Upper lobe of left lung (tissue), 6 donors: ENCODE measurements around the gene ADAM17. TPM values are rescaled to one million over a fixed set of nuclear protein-coding genes. Genes with fewer than 3 reads are reported as not detected.

Experiments used
- ATAC-seq, 2 donors: fragments of 200-7000 bp; cut with Tn5 transposase; one replicate each; pipeline ENCODE4 v1.9.1; 2022; ENCODE audit warnings: mild to moderate bottlenecking in 2 of 2, moderate library complexity in 2 of 2; ENCODE audit not compliant: low FRiP score in 2 of 2
- DNase-seq, 2 donors: peaks; one replicate each; pipeline ENCODE4 v3.0.0-alpha.2; 2019 to 2020
- H3K27ac ChIP-seq, 4 donors: fragments of 200-600 bp; sonication (generic); one replicate each; pipeline ENCODE4 v1.5.1; 2016 to 2019
- H3K27me3 ChIP-seq, 4 donors: fragments of 200-600 bp; sonication (generic); one replicate each; pipeline ENCODE4 v1.5.1; 2017 to 2019
- H3K36me3 ChIP-seq, 4 donors: fragments of 200-600 bp; sonication (generic); one replicate each; pipeline ENCODE4 v1.5.1; 2016 to 2019
- H3K4me1 ChIP-seq, 4 donors: fragments of 200-600 bp; sonication (generic); one replicate each; pipeline ENCODE4 v1.5.1; 2018 to 2019
- H3K4me3 ChIP-seq, 4 donors: fragments of 200-600 bp; sonication (generic); one replicate each; pipeline ENCODE4 v1.5.1; 2017 to 2019; ENCODE audit warnings: mild to moderate bottlenecking in 2 of 4, moderate library complexity in 1 of 4
- H3K9me3 ChIP-seq, 4 donors: fragments of 200-600 bp; sonication (generic); one replicate each; pipeline ENCODE4 v1.5.1; 2018 to 2019
- EP300 ChIP-seq, 4 donors: sonication (generic); formaldehyde crosslinking; IDR thresholded peaks; one replicate each; pipeline ENCODE4 v1.5.1; 2017; ENCODE audit warnings: antibody characterized with exemption in 4 of 4, control low read depth in 2 of 4
- POLR2A ChIP-seq, 4 donors: fragments of 450-650 bp; IDR thresholded peaks; one replicate each; pipeline ENCODE4 v1.5.1; 2016 to 2017; ENCODE audit warnings: antibody characterized with exemption in 4 of 4, mild to moderate bottlenecking in 2 of 4
- POLR2AphosphoS5 ChIP-seq, 2 donors: sonication (generic); formaldehyde crosslinking; IDR thresholded peaks; one replicate each; pipeline ENCODE4 v1.5.1; 2017; ENCODE audit warnings: antibody characterized with exemption in 2 of 2
- WGBS, 2 donors: methylation state at CpG; one replicate each; pipeline ENCODE4 v1.1.5; 2017 to 2018; 5-methylcytosine and 5-hydroxymethylcytosine counted together
- total RNA-seq, 6 donors: library from RNA; depleted of rRNA in 4 of 6; stranded (reverse); fragments of >200 nt in 4 of 6; gene quantifications; one replicate each; pipeline versions ENCODE4 v1.1.0 to v1.2.1, GENCODE V29; 2016 to 2021
- TF ChIP-seq, protein P1 (sequence below), 6 experiments: fragments of 450-650 bp in 4 of 6; fragments of 200-600 bp in 2 of 6; sonication (generic) in 2 of 6; IDR thresholded peaks; one replicate each; pipeline ENCODE4 v1.5.1; 2016 to 2019; ENCODE audit warnings: antibody characterized with exemption in 6 of 6
- donor health status: DM: no; HTN: no; CAD: no; lungs with moderate emphysema.
- donor health status: DM: no; HTN: yes; CAD: no; lungs with severe emphysema.

Gene ADAM17
- total RNA-seq, 6 donors from 2014 or later = 59.7 to 71.0 (median 66.3) TPM

GRCh38 chr2:9573013-9573720, 17.5 kb upstream of the ADAM17 start:
- Histone ChIP-seq H3K4me1 (peaks cover 0 to 5% (median 1%) of the 10 kb centered on the region in 4 donors), H3K36me3 (no peaks in the 10 kb centered on the region), H3K4me3 (no peak overlapping the region), H3K27me3 (no peaks in the 10 kb centered on the region), H3K9me3 (no peaks in the 10 kb centered on the region), H3K27ac (peak overlapping the region in 1 of 4 donors; percentile 67)
- DNase-seq = no peak
- WGBS, 2 donors = 95 to 100% methylated on average over 1 of the region's 1 CpG
- ATAC-seq = no peak
- no peak for TF ChIP-seq POLR2AphosphoS5 (IDR thresholded peaks at IDR 0.05)
- TF ChIP-seq POLR2A (IDR thresholded peaks at IDR 0.05) = no peak
- no peak for TF ChIP-seq EP300 (IDR thresholded peaks at IDR 0.05)
- TF ChIP-seq, protein P1, sequence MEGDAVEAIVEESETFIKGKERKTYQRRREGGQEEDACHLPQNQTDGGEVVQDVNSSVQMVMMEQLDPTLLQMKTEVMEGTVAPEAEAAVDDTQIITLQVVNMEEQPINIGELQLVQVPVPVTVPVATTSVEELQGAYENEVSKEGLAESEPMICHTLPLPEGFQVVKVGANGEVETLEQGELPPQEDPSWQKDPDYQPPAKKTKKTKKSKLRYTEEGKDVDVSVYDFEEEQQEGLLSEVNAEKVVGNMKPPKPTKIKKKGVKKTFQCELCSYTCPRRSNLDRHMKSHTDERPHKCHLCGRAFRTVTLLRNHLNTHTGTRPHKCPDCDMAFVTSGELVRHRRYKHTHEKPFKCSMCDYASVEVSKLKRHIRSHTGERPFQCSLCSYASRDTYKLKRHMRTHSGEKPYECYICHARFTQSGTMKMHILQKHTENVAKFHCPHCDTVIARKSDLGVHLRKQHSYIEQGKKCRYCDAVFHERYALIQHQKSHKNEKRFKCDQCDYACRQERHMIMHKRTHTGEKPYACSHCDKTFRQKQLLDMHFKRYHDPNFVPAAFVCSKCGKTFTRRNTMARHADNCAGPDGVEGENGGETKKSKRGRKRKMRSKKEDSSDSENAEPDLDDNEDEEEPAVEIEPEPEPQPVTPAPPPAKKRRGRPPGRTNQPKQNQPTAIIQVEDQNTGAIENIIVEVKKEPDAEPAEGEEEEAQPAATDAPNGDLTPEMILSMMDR (IDR thresholded peaks at IDR 0.05) = no peak

DNA sequence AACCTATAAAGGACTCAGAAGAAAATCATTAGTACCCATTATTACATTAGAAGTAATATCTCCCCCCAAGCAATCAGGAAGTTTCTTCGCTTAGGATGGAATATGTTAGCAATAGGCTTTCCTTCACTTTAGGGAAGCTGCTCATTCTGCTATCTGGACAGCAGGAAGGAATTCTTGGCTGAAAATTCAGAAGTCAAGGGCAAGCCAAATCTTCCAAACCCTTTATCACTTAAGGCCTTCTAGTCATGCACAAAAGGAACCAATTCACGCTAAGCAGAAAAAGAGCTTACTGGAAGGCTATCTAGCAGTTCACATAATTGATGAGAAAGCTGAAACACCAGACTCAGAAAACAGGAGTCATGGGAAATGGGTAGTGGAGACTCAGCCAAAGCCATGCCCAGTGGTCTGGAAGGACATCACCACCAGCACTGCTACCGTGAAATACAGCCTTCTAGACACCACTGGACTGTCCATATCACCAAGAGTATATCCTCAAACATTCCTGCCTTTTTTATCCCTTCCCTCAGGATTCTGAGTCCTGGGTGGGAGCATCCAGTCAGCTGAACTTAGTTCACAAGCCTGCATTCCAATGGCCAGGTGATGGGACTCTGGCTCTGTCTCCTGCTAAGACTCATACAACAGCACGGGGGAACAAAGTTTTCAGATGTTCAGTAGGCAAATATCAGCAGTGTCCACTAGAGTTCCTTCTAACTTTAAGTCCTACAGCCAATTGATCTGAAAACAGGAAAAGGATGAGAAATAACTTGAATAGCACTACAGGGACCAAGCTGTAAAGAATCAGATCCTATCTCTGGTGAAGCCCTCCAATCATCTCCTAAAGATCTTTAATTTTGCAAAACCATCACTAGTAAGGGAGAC, 14.8 kb upstream of the ADAM17 start:
- WGBS, 2 donors = 79 to 86% methylated on average over 4 of the region's 4 CpGs
- H3K9me3 ChIP-seq = no peaks in the 10 kb centered on the region

GRCh38 chr2:9565436-9566153, 10.0 kb upstream of the ADAM17 start:
- Histone ChIP-seq H3K27me3 (no peaks in the 10 kb centered on the region), H3K4me1 (peaks cover 3 to 8% (median 7%) of the 10 kb centered on the region in 4 donors), H3K4me3 (no peak overlapping the region), H3K36me3 (no peaks in the 10 kb centered on the region), H3K9me3 (no peaks in the 10 kb centered on the region), H3K27ac (peak overlapping the region; percentile 29 to 72 (median 70))
- ATAC-seq = peak; percentile 86 to 95
- 80 to 83% methylated on average over 11 of the region's 11 CpGs for WGBS, 2 donors
- peak; percentile 39 to 84 for DNase-seq
- TF ChIP-seq POLR2A (IDR thresholded peaks at IDR 0.05) (peak in 1 of 4 donors; percentile 15), POLR2AphosphoS5 (IDR thresholded peaks at IDR 0.05) (peak; percentile 31 to 51), EP300 (IDR thresholded peaks at IDR 0.05) (peak in 1 of 4 donors; percentile 5)
- TF ChIP-seq, protein P1 (IDR thresholded peaks at IDR 0.05) = no peak

More for the DNA sequence above, 14.8 kb upstream of the ADAM17 start:
- Histone ChIP-seq H3K4me1 (peaks cover 0 to 8% (median 3%) of the 10 kb centered on the region in 4 donors), H3K27ac (no peak overlapping the region), H3K36me3 (no peaks in the 10 kb centered on the region), H3K27me3 (no peaks in the 10 kb centered on the region), H3K4me3 (no peak overlapping the region)
- TF ChIP-seq POLR2AphosphoS5 (IDR thresholded peaks at IDR 0.05) (no peak), EP300 (IDR thresholded peaks at IDR 0.05) (no peak), POLR2A (IDR thresholded peaks at IDR 0.05) (no peak)
- TF ChIP-seq, protein P1 (IDR thresholded peaks at IDR 0.05) = no peak
- peak in 1 of 2 donors; percentile 4 for ATAC-seq
- no peak for DNase-seq

DNA sequence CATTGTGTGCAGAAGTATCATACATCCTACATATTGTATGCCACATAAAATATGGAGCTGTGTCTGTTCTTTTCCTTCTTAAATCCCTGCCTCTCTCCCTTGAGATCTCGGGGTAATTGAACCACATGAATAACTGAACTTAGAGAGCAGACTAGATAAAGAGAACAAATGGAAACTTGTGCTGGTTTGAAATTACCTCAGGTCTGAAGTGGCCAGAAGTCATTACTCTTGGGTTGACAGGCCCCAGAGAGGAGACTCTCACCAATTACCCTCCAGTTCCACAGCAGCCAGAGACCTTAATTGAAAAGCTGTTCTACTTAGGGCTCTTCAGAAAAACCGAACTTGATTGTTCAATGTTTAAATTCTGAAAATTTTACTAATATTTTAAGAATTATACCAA, 5.0 kb upstream of the ADAM17 start:
- TF ChIP-seq POLR2AphosphoS5 (IDR thresholded peaks at IDR 0.05) = no peak
- TF ChIP-seq POLR2A (IDR thresholded peaks at IDR 0.05) = no peak
- TF ChIP-seq, protein P1 (IDR thresholded peaks at IDR 0.05) = no peak
- no peak for TF ChIP-seq EP300 (IDR thresholded peaks at IDR 0.05)
- WGBS, 2 donors = 90 to 92% methylated on average over 2 of the region's 2 CpGs
- no peak for DNase-seq
- no peaks in the 10 kb centered on the region for H3K27me3 ChIP-seq
- H3K4me3 ChIP-seq = no peak overlapping the region
- no peak overlapping the region for H3K27ac ChIP-seq
- H3K4me1 ChIP-seq = peaks cover 5 to 22% (median 15%) of the 10 kb centered on the region in 4 donors
- no peaks in the 10 kb centered on the region for H3K9me3 ChIP-seq
- no peak for ATAC-seq
- no peaks in the 10 kb centered on the region for H3K36me3 ChIP-seq
